Activated CD8-positive, alpha-beta memory T cell treated with anti-CD3 and anti-CD28 coated beads, Interleukin-2, amount 50 U/mL, for 24 hours (primary cell): ENCODE measurements around the gene CSMD2.

ENCODE experiments used
- DNase-seq: peaks from one replicate; pipeline ENCODE4 v3.0.0-alpha.2; 2020; ENCODE audit errors: extremely low read depth

Gene CSMD2

GRCh38 chr1:33818071-33818470 is 347.0 kb downstream of the CSMD2 start:
- DNase-seq, result no peak

GRCh38 chr1:33815061-33815460 is 350.0 kb downstream of the CSMD2 start:
- no peak for DNase-seq

DNA sequence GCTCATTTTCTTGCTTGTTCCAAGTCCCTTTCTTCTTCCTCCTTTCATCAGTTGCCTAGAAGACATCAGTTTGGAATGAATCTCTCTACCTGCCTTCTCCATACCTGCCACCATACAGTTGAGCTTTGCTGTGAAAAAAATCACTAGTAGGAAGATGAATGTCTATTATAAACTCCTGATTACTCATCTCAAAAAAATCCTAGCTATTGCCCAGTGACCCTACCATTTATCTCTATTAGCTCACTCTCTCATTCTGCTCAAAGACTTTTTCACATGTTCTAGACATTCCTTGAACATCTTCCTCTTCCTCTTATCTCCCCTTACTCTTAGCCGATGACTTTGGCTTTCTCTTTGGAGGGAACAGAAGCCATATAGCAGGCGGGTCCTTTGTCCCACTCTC is 350.9 kb downstream of the CSMD2 start:
- no peak for DNase-seq

DNA sequence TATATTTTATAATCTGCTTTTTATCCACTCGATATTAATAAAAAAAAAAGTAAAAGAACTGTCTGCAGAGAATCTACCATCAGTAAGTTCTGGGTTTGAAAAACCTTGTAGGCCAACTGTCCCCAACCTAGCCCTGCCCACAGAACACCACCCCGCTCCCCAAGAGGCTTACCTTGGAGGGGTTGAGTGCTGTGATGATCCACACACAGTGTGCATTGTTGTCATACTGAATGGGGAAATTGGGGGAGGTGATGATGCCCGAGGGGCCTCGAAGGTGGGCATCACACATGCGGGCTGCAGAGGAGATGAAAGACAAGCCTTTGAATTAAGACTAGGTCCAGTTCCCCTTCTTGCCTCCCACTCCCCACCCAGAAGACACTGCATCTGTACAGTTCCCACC is 354.5 kb downstream of the CSMD2 start:
- no peak for DNase-seq

DNA sequence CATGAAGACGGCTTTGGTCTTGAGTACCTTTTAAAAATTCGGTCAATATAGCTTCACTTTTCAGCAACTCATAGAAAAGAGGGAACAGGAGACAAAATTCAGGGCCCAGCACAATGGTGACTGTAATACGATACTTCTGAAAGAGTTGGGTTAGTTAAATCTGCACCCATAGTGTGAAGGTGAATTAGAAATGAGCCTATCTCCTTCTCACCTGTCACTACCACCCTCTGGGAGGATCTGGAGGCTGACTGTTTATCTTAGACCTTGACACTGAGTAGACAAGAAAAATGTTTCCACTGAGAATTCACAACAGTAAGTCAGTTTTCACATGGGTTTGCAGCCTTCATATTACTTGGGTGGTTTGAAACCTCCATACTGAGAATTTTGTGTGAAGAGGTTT is 359.0 kb downstream of the CSMD2 start:
- DNase-seq, result no peak

DNA sequence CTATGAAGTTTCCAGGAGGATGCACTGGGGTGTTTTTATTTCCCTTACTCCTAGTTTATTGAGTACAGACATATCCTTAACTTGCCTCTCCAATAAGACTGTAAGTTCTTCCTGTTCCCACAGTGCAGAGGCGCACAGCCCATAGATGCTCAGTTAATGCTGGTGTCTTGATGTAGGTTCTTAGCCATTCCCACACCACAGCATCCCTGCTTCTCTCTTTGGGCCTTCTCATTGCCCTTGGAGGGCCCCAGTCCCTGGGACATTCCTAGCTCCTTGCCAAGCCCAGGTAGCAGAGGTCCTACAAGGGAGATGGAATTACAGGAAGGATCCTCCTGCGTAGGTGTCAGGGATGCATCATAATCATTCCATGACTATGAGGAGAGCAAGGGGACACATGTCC is 362.8 kb downstream of the CSMD2 start:
- DNase-seq, result no peak

GRCh38 chr1:33797849-33798248 is 367.2 kb downstream of the CSMD2 start:
- no peak for DNase-seq

- DNase-seq, result no peak
These were observed 372.4 kb downstream of the CSMD2 start for GRCh38 chr1:33792651-33793050.

DNA sequence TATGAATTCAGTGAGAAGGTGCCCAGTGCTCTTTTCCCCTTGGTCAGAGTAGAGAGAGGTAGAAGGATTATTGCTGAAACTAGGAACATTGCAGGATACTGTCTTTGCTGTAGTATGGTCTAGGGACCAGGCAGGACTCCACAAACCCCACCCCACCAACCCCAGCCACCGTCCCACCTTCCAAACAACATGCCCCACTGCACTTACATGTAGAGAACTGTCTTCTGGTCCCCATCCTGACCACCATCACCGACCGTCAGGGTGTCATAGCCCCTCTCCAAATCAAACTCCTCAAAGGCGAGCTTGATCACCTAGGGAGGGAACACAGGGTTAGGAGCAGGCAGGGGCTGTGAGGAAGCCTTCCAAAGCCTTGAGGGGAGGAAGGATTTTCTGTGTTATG is 372.8 kb downstream of the CSMD2 start:
- no peak for DNase-seq

DNA sequence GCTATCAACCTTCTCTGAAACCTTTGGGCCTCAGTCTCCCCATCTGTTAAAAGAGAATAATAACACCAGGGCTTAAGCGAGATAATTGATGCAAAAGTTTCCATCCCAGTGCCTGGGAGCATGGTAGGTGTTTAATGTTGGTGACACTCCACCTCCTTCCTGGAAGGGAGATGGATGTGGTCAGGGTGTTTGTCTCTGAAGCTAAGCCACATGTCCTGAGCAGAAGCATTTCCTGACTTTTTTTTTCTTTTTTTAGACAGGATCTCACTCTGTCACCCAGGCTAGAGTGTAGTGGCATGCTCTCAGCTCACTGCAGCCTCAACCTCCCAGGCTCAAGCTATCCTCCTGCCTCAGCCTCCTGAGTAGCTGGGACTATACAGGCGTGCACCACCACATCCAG is 373.8 kb downstream of the CSMD2 start:
- no peak for DNase-seq

- DNase-seq, result no peak
These were observed 374.5 kb downstream of the CSMD2 start for GRCh38 chr1:33790577-33790976.

- DNase-seq, result no peak
These were observed 380.2 kb downstream of the CSMD2 start for GRCh38 chr1:33784876-33785275.

DNA sequence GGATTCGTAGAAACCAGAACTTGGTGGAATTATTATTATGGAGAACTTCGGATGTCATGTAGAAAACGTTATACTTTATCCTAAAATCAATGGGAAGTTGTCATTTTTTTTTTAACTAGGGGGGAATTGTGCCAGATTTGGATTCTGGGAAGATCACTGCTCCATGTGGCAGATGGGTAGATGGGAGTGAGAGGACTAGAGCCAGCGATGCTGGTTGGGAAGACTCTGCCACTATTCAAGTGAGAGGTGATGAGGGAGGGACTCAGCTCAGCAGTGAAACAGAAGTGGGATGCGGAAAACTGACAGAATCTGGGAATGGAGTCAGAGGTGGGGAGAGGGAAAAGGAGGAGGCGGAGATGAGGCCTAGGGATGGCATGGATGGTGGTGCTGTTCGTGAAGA is 382.3 kb downstream of the CSMD2 start:
- DNase-seq, result no peak

DNA sequence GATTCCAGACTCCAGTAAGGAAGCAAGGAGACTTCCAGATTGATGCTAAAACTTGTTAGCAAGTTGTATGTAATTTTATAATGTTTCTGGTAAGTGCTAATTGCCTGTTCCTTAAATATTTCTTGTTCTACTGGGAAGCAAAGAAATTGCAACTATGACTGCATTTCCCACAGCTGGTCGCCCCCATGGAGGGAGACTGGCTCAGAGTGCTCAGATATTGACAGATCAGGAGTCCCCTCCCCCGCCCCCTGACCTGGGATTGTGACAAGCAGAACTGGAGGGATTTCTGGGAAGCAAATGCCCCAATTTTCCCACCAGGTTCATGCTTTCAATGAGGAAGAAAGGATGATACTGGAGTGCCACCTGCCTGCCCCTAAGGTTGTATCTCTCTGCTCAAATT is 383.4 kb downstream of the CSMD2 start:
- DNase-seq, result no peak

GRCh38 chr1:33777337-33777736 is 387.7 kb downstream of the CSMD2 start:
- DNase-seq, result no peak

- DNase-seq, result no peak
These were observed 396.2 kb downstream of the CSMD2 start for GRCh38 chr1:33768821-33769220.

DNA sequence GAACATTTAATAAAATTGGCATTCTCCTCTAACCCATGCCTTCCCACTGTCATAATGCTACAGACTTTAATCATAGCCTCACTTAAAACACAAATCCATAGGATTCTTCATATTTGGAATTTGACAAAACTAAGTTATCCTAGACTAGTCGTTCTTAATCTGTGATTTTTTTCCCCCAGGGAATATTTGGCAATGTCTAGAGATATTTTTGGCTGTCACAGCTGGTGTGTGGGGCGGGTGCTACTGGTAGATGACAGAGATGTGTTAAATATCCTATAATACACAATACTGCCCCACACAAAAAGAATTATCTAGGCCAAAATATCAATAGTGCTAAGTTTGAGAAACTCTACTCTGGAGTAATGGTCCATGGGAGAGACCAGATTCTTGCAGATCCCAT is 396.9 kb downstream of the CSMD2 start:
- no peak for DNase-seq

GRCh38 chr1:33764149-33764548 is 400.9 kb downstream of the CSMD2 start:
- no peak for DNase-seq

DNA sequence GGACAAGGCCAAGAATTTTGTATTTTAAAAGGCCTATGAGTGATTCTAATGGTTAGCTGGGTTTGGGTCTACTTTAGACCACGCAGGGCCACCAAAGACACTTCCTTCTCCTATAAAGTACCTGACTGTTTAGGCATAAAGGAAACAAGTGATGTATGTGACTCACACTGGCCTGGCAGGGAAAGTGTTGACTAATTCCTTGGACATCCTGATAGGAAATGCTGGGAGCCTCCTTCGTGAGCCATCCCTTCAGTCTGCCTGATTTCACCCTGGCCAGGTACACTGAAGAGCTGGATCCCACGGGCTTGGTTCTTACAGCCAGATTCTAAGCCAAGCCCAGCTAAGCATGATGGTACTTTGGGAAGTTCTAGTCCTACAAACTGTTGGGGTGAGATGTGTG is 401.6 kb downstream of the CSMD2 start:
- no peak for DNase-seq

GRCh38 chr1:33762962-33763361 is 402.1 kb downstream of the CSMD2 start:
- no peak for DNase-seq

DNA sequence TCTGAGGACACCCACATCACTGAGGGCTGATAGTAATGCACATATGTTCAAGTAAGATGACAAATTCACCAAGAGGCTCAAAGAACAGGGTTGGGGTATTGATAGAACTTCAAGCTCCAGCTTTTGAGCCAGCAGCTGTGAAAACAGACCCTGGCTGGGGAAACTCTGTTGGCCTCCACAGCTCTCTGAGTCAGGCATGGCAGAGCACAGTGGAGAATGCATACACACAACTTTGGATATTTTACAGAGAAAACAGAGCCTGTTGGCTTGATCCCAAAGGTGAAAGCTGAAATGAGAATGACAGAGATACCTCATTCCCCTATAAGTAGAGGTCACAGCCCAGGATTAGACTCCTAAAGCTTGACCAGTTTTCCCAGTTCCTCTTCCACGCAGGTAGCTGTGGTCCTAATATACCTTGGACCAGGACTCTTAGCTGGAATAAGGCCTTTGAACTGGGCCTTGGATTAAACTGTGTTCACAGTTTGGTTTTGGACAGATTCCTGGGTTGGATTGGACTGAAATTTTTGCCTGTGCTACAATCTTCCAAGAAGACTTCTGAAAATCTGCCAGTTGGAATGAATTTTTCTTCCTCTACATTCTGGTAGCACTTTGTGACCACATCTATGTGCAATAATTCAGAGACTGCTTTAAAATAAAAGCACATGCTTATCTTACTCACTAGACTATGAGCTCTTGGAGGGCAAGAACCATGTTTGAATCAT is 402.8 kb downstream of the CSMD2 start:
- DNase-seq, result no peak

DNA sequence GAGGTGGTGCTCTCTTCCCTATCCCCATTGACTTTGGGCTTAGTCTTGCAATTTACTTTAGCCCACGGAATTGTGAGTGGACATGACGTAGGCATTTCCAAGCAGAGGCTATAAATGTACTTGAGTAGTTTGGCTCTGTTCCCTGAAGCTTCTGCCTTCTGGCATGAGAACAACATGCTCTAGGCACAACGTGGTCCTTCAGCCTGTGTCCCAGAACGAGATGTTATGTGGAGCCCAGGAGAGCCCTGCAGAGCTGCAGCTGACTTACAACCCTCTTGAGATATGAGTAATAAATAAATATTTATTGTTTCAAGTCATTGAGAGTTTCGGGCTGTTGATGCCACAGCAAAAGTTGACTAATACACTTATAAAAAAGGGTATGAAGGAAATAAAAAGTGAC is 406.3 kb downstream of the CSMD2 start:
- DNase-seq, result no peak

- no peak for DNase-seq
These were observed 411.8 kb downstream of the CSMD2 start for GRCh38 chr1:33753087-33753856.

GRCh38 chr1:33745942-33746341 is 419.1 kb downstream of the CSMD2 start:
- no peak for DNase-seq
